ENCODE results near the gene PLOD1. TPM values are rescaled to one million over a fixed set of nuclear protein-coding genes. Genes with fewer than 3 reads are reported as not detected.

PLOD1 gene
- total and polyA plus RNA-seq, 4 donors = 33.5 to 112 (median 79.1) TPM

GRCh38 chr1:12001996-12002493 is 67.5 kb downstream of the PLOD1 start:
- Histone ChIP-seq H3K9me3 (ENCODE audit: control insufficient read depth in 4 of 4, insufficient read depth in 3 of 4, low read length in 3 of 4) (peaks cover 0 to 1% (median 0%) of the 10 kb centered on the region in 4 donors), H3K36me3 (ENCODE audit: control insufficient read depth in 4 of 4, insufficient read depth in 4 of 4, low read length in 4 of 4) (peaks cover 44 to 72% (median 57%) of the 10 kb centered on the region in 4 donors), H3K27me3 (ENCODE audit: control insufficient read depth in 3 of 3, insufficient read depth in 3 of 3, low read length in 2 of 3) (no peaks in the 10 kb centered on the region), H3K4me1 (ENCODE audit: control insufficient read depth in 5 of 5, insufficient read depth in 5 of 5, low read length in 5 of 5) (peaks cover 0 to 2% (median 0%) of the 10 kb centered on the region in 5 donors), H3K9ac (ENCODE audit: insufficient read depth in 1 of 2, low read length in 2 of 2) (no peak overlapping the region), H3K27ac (ENCODE audit: low read depth in 1 of 2, low read length in 1 of 2) (peak overlapping the region in 1 of 2 donors; percentile 43), H3K4me3 (no peak overlapping the region)
- no peak for TF ChIP-seq CTCF (IDR thresholded peaks at IDR 0.05; ENCODE audit: control extremely low read depth, extremely low read depth)
- ATAC-seq (ENCODE audit: insufficient read depth, low FRiP score) (peak; percentile 5), DNase-seq (no peak)
- WGBS, 2 donors = 91 to 96% methylated on average over 10 of the region's 10 CpGs

DNA sequence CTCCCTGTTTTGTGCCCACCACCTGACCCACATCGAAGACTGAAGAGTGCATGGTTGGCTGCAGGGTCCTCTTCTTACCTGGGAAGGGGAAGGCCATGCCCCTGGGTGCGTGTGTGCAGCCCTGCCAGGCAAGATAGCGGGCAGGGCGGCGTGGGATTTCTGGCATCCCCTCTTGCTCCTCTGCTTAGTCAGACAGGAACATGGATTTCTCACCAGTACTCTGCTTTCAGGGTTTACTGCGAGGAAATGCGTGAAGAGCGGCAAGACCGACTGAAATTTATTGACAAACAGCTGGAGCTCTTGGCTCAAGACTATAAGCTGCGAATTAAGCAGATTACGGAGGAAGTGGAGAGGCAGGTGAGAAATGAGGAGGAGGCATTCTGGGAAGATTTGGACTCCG is 69.2 kb downstream of the PLOD1 start:
- DNase-seq = no peak

GRCh38 chr1:12005488-12006166 is 71.1 kb downstream of the PLOD1 start:
- Histone ChIP-seq H3K27me3 (ENCODE audit: control insufficient read depth in 3 of 3, insufficient read depth in 3 of 3, low read length in 2 of 3) (no peaks in the 10 kb centered on the region), H3K4me3 (no peak overlapping the region), H3K36me3 (ENCODE audit: control insufficient read depth in 4 of 4, insufficient read depth in 4 of 4, low read length in 4 of 4) (peaks cover 41 to 72% (median 52%) of the 10 kb centered on the region in 4 donors), H3K27ac (ENCODE audit: low read depth in 1 of 2, low read length in 1 of 2) (no peak overlapping the region), H3K9me3 (ENCODE audit: control insufficient read depth in 4 of 4, insufficient read depth in 3 of 4, low read length in 3 of 4) (peaks cover 0 to 1% (median 0%) of the 10 kb centered on the region in 4 donors), H3K4me1 (ENCODE audit: control insufficient read depth in 5 of 5, insufficient read depth in 5 of 5, low read length in 5 of 5) (peaks cover 0 to 4% (median 0%) of the 10 kb centered on the region in 5 donors), H3K9ac (ENCODE audit: insufficient read depth in 1 of 2, low read length in 2 of 2) (no peak overlapping the region)
- no peak for ATAC-seq (ENCODE audit: insufficient read depth, low FRiP score)
- 83 to 91% methylated on average over 9 of the region's 9 CpGs for WGBS, 2 donors
- no peak for DNase-seq
- TF ChIP-seq CTCF (IDR thresholded peaks at IDR 0.05; ENCODE audit: control extremely low read depth, extremely low read depth) = no peak

More for the DNA sequence above, 69.2 kb downstream of the PLOD1 start:
- Histone ChIP-seq H3K4me1 (ENCODE audit: control insufficient read depth in 5 of 5, insufficient read depth in 5 of 5, low read length in 5 of 5) (peaks cover 0 to 4% (median 0%) of the 10 kb centered on the region in 5 donors), H3K27me3 (ENCODE audit: control insufficient read depth in 3 of 3, insufficient read depth in 3 of 3, low read length in 2 of 3) (no peaks in the 10 kb centered on the region), H3K9ac (ENCODE audit: insufficient read depth in 1 of 2, low read length in 2 of 2) (no peak overlapping the region), H3K36me3 (ENCODE audit: control insufficient read depth in 4 of 4, insufficient read depth in 4 of 4, low read length in 4 of 4) (peaks cover 41 to 67% (median 49%) of the 10 kb centered on the region in 4 donors), H3K27ac (ENCODE audit: low read depth in 1 of 2, low read length in 1 of 2) (no peak overlapping the region), H3K4me3 (no peak overlapping the region), H3K9me3 (ENCODE audit: control insufficient read depth in 4 of 4, insufficient read depth in 3 of 4, low read length in 3 of 4) (peaks cover 0 to 1% (median 0%) of the 10 kb centered on the region in 4 donors)
- no peak for TF ChIP-seq CTCF (IDR thresholded peaks at IDR 0.05; ENCODE audit: control extremely low read depth, extremely low read depth)
- 96 to 97% methylated on average over 12 of the region's 12 CpGs for whole genome bisulfite sequencing, 2 donors
- ATAC-seq (ENCODE audit: insufficient read depth, low FRiP score) = no peak

Measured in lung (tissue), 12 donors.